Stimulated activated CD4-positive, alpha-beta T cell treated with anti-CD3 and anti-CD28 coated beads, Interleukin-12 subunit alpha, Interleukin-12 subunit beta, amount 100 ng/mL, for 4 hours (primary cell): Measurements from ENCODE around the gene KRTAP13-2.

Source experiments
- DNase-seq: peaks from one replicate; pipeline ENCODE4 v3.0.0-alpha.2; 2020

Gene KRTAP13-2

GRCh38 chr21:30372139-30372770 is at the start of gene KRTAP13-2:
Gene KRTAP13-2, minus strand, starts transcription at chr21:30372271. Its CDS starts 58 bp downstream, at chr21:30372213.
- DNase-seq, result no peak

DNA sequence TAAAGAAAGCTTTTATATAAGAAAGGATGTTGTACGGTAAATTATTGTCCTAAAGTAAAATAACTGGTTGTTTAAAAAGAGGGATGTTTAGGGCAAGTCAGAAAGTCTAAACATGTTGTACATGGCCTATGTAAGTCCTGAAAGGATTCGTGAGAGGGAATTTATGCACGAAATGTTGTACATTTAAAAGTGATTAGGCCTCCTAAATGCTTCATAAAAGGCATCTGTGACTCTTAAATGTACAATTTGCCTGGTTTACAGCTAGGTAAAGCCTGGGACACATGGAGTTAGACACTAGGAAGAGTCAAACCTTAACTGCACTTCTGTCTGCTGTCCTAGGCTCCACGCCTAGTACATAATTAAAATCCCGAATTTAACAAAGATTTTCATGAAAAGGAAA is 43.9 kb upstream of the KRTAP13-2 start:
- no peak for DNase-seq

- no peak for DNase-seq
Observed at GRCh38 chr21:30408782-30409494, 36.9 kb upstream of the KRTAP13-2 start.

DNA sequence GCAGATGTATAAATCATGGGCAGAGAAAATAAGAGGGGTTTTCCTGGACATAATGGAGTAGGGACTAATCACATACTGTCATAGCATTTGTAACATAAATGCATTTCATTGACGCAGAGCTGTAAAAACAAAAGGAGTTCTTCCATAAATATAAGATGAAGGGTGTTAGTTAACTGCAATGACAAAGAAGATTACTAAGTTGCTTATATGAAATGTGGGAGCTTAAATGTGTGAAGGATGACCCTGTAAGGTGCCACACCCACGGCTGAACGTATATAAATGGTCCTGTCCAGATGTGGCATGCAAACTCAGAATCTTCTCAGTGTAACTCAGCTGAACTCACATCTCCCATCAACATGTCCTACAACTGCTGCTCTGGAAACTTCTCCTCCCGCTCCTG is 23.7 kb upstream of the KRTAP13-2 start, which contains the start of gene KRTAP13-1:
TSS of gene KRTAP13-1 (plus strand) at position 301 of the 400 bp plus-strand sequence. CDS start at position 357, 56 bp downstream.
- DNase-seq, result no peak

DNA sequence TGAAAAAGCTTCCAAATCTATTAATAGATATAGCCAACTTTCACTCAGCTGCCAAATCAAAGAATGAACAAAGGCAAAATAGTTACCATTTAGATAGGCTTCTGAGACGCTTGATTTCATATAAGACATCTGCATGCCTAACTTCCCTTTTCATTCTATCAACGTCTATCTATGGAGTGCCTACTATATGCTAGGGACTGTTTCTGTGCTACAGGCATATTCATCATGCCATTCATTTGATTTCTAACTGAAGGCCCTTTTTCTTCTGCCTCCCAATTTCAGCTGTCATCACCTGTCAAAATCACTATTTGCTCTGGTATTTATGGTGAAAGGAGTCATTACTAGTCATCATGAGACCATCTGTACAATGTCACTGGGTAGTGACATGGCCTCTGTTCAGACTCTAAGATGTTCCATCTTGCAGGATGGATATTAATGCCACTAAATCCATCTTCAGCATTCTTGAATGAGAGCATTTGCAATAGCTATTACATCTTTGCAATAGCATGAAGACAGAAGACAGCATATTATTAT is 19.5 kb upstream of the KRTAP13-2 start:
- DNase-seq, result no peak

GRCh38 chr21:30382201-30382600 is 10.1 kb upstream of the KRTAP13-2 start:
- DNase-seq, result no peak

DNA sequence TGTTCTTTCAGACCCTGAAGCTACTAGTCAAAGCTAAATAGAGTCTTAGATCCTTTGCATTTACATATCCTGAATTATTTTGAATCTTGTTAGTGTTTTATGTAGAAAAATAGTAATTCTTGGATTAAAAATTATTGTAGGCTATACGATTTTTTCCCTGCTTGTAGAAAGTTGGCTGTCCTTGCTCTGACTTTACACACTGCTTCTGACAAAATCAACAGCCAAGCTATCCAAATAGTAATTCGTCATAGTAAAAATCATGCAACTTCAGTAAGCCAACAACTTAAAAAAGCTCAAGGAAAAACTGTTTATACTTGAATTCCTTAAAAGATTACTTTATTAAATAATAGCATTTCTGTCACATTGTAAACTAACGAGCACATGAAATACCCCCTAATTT is 16.2 kb downstream of the KRTAP13-2 start:
- no peak for DNase-seq

DNA sequence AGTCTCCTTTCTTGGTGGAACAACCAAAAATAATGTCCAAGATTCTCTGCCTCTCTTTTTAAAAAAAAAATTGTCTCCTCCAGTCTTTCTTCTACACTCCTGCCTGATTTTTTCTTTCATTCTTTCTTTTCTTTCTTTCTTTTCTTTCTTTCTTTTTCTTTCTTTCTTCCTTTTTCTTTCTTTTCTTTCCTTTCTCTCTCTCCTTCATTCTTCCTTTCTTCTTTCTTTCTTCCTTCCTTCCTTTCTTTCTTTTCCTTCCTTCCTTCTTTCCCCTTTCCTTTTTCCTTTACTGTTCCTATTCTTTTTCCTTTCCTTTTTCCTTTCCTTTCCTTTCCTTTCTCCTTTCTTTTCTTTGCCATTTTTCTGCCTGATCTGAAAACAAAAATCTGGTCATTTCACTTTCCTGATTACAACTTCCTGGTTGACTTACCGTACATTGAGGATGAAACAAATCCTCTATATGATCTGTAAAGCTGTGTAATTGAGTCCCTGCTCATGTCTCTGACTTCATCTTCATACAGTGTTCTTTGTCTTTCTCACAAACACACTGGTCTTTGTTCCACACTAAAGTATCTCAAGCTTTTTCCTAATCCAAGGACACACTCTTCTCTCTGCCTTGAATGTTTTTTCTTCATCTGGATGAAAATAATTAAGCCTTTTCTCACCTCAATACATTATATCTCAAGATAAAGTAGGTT is 17.6 kb downstream of the KRTAP13-2 start:
- DNase-seq, result no peak

GRCh38 chr21:30351534-30351933 is 20.5 kb downstream of the KRTAP13-2 start:
- no peak for DNase-seq

- DNase-seq, result no peak
Observed at GRCh38 chr21:30349572-30349971, 22.5 kb downstream of the KRTAP13-2 start.

GRCh38 chr21:30348506-30348905 is 23.6 kb downstream of the KRTAP13-2 start, which contains the start of gene KRTAP23-1:
Gene KRTAP23-1, minus strand, starts transcription at chr21:30348606. Its CDS starts 0 bp downstream, at chr21:30348606.
- DNase-seq, result no peak

DNA sequence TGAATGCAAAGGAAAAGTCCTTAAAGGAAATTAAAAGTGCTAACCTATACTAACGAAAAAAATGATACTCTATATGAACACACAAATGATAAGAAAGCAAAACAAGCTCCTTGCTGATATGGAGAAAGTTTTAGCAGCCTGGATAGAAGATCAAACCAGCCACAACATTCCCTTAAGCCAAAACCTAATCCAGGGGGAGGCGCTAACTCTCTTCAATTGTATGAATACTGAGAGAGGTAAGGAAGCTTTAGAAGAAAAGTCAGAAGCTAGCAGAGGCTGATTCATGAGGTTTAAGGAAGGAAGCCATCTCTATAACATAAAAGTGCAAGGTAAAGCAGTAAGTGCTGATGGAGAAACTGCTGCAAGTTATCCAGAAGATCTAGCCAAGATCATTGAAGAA is 27.1 kb downstream of the KRTAP13-2 start:
- no peak for DNase-seq

DNA sequence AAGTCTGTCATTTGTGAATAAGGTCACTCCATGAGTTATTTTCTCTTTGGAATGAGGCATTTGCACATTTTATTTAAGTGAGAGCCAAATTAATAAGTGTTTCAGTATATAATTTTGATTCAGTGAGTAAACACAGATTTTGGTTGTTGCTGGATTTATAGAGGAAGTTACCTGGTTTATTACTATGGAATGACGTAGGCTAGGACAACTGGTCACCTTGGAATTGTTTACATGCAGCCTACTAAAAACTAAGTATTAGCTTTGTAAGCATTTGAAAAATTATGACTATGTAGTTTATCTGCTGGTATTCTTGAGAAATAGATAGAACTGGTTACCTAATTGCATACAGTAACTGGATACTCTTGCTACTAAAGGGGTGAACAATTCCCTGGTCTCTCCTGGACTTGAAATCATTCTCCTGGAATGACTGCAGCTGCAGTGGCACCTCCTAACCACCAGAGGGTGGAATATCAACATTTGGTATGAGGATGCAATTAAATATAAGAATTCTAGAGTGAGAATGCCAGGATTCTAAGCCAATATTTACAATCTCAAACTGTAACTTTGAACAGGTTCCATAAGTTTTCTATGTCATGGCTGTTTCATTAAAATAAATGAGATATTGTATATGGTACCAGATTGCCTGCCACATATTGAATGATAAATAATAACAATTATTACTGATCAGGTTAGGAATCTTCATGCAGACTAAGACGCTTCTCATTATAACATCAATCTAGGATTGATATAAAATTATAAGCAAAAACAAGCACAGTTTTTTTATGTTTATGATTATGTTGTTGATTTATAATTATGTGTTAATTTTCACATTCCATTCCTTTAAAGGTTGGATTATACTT is 31.1 kb downstream of the KRTAP13-2 start:
- DNase-seq, result peak; percentile 11

DNA sequence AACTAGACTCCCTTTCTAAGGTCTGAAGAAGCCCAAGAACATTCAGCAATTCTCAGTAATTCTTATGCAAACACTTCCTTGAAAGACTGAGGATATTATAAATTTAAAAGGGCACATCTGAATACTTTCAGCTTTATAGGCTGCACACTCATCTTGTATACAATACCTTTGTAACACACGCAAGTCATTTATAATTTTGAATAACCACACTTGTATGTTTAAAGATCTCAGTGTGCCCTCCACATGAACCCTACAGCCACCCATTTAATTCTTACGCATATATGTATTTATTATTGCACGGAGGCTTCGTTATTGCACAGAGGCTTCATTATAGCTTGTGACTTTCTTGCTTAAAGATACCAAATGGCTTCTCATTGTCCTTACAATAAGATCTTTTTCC is 33.4 kb downstream of the KRTAP13-2 start:
- DNase-seq, result no peak

GRCh38 chr21:30337772-30338171 is 34.3 kb downstream of the KRTAP13-2 start:
- no peak for DNase-seq

DNA sequence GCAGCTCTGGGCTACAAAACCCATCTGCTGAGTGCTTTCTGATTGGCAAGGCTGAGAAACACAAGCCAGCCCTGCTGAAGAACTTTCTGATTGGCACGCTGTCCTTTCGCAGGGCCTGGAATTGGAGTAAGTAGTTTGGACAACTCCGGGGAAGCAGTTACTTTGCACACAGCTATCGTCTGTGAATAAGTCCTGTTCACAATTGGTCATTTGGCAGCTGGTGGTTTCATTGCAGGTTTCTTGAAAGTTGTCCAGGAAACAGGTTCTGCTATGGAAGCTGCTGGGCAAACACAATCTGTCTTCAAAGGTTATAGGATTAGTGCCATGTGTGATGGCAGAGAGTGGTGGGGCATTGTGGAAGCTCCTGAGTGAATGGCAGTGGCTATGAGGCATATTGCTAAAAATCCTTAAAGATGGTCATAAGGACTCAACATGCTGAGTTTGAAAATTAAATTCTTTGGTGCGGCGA is 34.8 kb downstream of the KRTAP13-2 start, which contains the start of gene KRTAP27-1:
TSS of gene KRTAP27-1 (minus strand) at position 419 of the 469 bp plus-strand sequence. CDS start at position 393, 26 bp downstream.
- DNase-seq, result no peak

DNA sequence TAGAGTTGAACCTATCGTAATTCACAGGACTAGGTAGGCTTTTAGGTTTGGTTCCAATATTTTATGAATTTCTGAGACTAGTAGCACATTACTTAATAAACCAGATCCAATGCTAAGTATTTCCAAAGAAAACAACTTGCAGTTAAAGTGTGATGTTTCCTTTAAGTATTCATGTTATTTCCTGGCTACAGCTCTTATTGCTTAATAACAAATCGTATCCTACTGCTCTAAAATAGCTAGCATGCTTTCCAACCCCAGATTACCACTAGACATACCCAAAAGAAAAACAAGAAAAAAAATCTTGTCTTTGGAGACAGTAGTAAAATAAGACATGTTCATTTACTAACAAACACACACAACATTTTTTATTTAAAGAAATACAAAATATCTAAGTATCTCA is 35.5 kb downstream of the KRTAP13-2 start:
- DNase-seq, result no peak

DNA sequence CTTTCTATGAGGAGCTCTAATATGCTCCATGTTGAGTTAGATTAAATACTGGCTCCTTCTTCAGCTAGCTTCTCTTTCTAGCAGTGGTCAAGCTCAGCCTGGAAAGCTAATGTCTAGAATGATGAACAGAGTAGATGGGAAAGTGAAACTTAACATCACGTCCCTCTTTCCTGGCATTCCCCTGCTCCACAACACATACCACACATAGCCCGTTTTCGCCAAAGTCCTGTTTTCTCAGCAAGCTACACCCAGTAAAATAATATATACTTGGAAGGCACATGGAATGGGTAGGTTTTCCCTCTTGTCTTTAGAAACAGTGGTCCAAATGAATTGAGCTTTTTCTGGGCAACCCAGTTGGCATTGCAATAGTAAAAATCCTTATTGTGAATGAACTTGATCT is 38.3 kb downstream of the KRTAP13-2 start:
- no peak for DNase-seq

- no peak for DNase-seq
Observed at GRCh38 chr21:30332681-30333080, 39.4 kb downstream of the KRTAP13-2 start.

DNA sequence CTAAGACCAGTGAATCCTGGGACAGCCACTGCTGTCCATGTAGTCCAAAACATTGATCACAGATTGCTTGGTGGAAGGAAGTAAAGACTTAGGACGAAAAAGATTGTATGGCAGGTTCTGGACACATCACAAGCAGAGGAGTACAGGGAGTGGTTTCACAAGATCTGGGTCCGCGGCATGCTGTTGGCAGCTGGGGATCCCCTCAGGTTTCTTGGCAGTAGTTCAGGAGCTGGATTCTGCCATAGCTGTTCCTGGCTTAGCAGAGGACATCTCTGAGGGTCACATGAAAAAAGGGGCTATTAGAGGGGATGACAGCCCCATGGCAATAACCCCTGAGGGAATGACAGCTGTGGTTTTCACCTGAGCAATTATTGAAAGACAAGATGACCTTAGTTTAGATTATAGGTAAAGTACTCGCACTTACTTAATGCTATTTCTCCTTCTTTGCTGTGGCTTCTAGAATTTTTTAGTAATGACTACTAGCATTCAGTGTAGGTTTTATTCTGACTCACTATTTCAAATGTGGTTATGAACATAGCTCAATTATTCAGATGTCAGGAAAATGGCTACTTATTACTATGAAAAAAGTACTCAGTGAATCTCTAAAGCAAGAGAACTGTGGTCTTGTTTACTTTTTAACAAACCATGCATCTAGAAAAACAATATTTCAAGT is 42.7 kb downstream of the KRTAP13-2 start:
- no peak for DNase-seq

DNA sequence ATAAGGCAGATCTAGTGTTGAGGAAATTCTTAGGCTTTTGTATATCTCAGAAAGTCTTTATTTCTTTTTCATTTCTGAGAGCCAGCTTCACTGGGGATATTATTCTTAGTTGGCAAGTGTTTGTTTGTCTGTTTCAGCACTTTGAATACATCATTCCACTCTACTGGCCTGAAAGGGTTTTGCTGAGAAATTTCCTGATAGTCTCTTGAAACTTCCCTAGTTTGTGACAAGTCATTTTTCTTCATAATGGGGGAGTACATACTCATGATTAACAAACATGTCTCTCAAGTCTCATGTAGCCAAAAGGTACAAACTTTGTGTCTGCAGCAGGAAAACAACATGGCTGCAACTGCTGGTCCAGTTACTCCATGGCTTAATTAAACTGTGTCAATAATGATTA is 45.7 kb downstream of the KRTAP13-2 start:
- no peak for DNase-seq
